Measurements from ENCODE around the gene AMIGO2. TPM values are rescaled to one million over a fixed set of nuclear protein-coding genes. Genes with fewer than 3 reads are reported as not detected.

AMIGO2 gene
- total RNA-seq, 1 donor from 2014 or later, result 1.5 TPM

GRCh38 chr12:47033081-47033480, 46.7 kb downstream of the AMIGO2 start:
- peak; percentile 36 for ATAC-seq

GRCh38 chr12:47032644-47033043, 47.1 kb downstream of the AMIGO2 start:
- ATAC-seq, result peak; percentile 53

- ATAC-seq, result no peak
Measured at GRCh38 chr12:47029903-47030302, 49.9 kb downstream of the AMIGO2 start.

GRCh38 chr12:47028981-47029708, 50.6 kb downstream of the AMIGO2 start:
- ATAC-seq, result no peak

- ATAC-seq, result no peak
Measured at GRCh38 chr12:47028186-47028585, 51.6 kb downstream of the AMIGO2 start.

Other genes starting within 250 kb of the AMIGO2 start
- gene PCED1B, start 338 bp downstream of the AMIGO2 start, total RNA-seq, result 1.7 TPM